ENCODE measurements around the gene LDLRAD4. TPM values are rescaled to one million over a fixed set of nuclear protein-coding genes. Genes with fewer than 3 reads are reported as not detected.

LDLRAD4 gene
- polyA plus RNA-seq, 1 of the 3 experiments (the other 2 are of a cell fraction): 0.16 TPM

DNA sequence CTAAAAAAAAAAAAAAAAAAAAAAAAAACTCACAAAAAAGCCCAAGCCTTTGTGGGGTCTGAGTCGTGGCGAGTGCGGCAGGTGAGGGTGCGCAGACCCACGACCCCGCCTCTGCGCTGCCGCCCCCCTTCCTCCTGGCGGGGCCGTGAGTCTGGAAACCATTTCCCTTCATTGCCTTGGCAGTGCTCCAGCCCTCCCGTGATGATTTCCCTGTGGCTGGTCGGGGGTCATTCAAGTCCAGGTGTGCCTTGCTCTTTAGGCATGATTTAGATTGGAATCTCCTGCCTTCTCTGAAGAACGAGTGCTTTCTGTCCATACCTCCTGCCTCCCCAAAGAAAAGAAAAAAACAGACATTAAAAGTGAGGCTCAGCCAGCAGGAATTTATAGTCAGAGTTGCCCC, 346.0 kb downstream of the LDLRAD4 start:
- POLR2A ChIA-PET: no interaction called here
- Histone ChIP-seq H3K4me2 (no peak overlapping the region), H3K36me3 (replicated peaks in 1 of 2; ENCODE audit: control insufficient read depth in 1 of 2, insufficient read depth in 2 of 2, low read length in 1 of 2) (no peaks in the 10 kb centered on the region), H3F3A (replicated peaks; ENCODE audit: insufficient read depth) (no peaks in the 10 kb centered on the region), H3K9ac (no peak overlapping the region), H3K27ac (ENCODE audit: low read depth in 2 of 2, low read length in 1 of 2) (peak overlapping the region in 1 of 2 experiments; percentile 40; a peak in 1 of 4 replicates), H3K27me3 (ENCODE audit: insufficient read depth) (no peaks in the 10 kb centered on the region), H2AFZ (ENCODE audit: low read depth) (no peak overlapping the region), H3K9me3 (no peaks in the 10 kb centered on the region), H3K4me3 (ENCODE audit: low read depth in 2 of 2, low read length in 1 of 2) (no peak overlapping the region), H3K9me2 (no peaks in the 10 kb centered on the region), H4K20me1 (ENCODE audit: insufficient read depth) (no peaks in the 10 kb centered on the region), H3K4me1 (ENCODE audit: control insufficient read depth in 1 of 2, insufficient read depth in 2 of 2, low read depth in 1 of 2, low read length in 1 of 2) (peaks cover 0 to 18% of the 10 kb centered on the region in 2 experiments; a peak in 1 of 4 replicates), H3K79me2 (ENCODE audit: insufficient read depth) (no peaks in the 10 kb centered on the region)
- TF ChIP-seq EP300 (IDR thresholded peaks at IDR 0.05; ENCODE audit: borderline replicate concordance in 1 of 2, low read depth in 1 of 2, low read length in 1 of 2) (no peak), GATA2 (CRISPR knock-in tag; IDR thresholded peaks at IDR 0.05) (0 out of 2 replicates have a peak, but pooled peaks have one; percentile 17)
- DNase-seq: peak; percentile 57
- CTCF ChIA-PET: no interaction called here
- 50% methylated on average over 12 of the region's 13 CpGs for WGBS (ENCODE audit: low lambda C conversion rate)

DNA sequence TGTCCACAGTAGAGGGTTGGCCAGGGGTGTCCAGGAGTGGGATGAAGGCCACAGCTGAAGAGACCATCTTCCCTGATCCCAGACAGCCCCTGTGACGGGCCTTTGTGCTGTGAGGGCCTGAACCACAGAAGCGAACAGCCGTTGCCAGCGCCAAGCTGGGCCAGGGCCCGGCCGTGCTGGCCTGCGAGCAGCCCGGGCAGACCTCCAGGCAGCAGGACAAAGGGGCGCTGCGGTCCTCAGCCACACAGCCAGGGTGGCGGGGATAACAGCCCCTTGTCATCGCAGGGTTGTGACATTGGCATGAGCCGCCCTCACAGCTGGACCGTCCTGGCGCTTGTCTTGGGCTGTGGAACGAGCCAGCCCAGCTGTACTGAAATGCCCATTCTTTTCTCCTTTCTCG, 346.7 kb downstream of the LDLRAD4 start:
- Histone ChIP-seq H3K4me2 (no peak overlapping the region), H2AFZ (ENCODE audit: low read depth) (no peak overlapping the region), H3F3A (replicated peaks; ENCODE audit: insufficient read depth) (no peaks in the 10 kb centered on the region), H3K4me1 (ENCODE audit: control insufficient read depth in 1 of 2, insufficient read depth in 2 of 2, low read depth in 1 of 2, low read length in 1 of 2) (peaks cover 0 to 21% of the 10 kb centered on the region in 2 experiments; a peak in 1 of 4 replicates), H3K9me2 (no peaks in the 10 kb centered on the region), H3K27me3 (ENCODE audit: insufficient read depth) (no peaks in the 10 kb centered on the region), H3K36me3 (replicated peaks in 1 of 2; ENCODE audit: control insufficient read depth in 1 of 2, insufficient read depth in 2 of 2, low read length in 1 of 2) (no peaks in the 10 kb centered on the region), H3K9ac (no peak overlapping the region), H3K27ac (ENCODE audit: low read depth in 2 of 2, low read length in 1 of 2) (no peak overlapping the region), H3K79me2 (ENCODE audit: insufficient read depth) (no peaks in the 10 kb centered on the region), H3K9me3 (no peaks in the 10 kb centered on the region), H4K20me1 (ENCODE audit: insufficient read depth) (no peaks in the 10 kb centered on the region), H3K4me3 (ENCODE audit: low read depth in 2 of 2, low read length in 1 of 2) (no peak overlapping the region)
- POLR2A ChIA-PET: no interaction called here
- DNase-seq: no peak
- CTCF ChIA-PET: interaction anchor here (0.7 to 1.5 kb wide), 3 partner anchors 64 to 452 kb away, joined by 3 to 4 read pairs (median 4); no protein-coding TSS in a partner anchor
- TF ChIP-seq EZH2phosphoT487 (IDR thresholded peaks at IDR 0.05; ENCODE audit: borderline replicate concordance, low read depth) (no peak), SIN3A (IDR thresholded peaks at IDR 0.05; ENCODE audit: borderline replicate concordance, low read depth, low read length) (no peak), TAF1 (IDR thresholded peaks at IDR 0.05; ENCODE audit: borderline replicate concordance, low read depth, low read length) (no peak), CHD2 (IDR thresholded peaks at IDR 0.05; ENCODE audit: low read length, partially characterized antibody) (no peak)
- TF ChIP-seq, protein P1, sequence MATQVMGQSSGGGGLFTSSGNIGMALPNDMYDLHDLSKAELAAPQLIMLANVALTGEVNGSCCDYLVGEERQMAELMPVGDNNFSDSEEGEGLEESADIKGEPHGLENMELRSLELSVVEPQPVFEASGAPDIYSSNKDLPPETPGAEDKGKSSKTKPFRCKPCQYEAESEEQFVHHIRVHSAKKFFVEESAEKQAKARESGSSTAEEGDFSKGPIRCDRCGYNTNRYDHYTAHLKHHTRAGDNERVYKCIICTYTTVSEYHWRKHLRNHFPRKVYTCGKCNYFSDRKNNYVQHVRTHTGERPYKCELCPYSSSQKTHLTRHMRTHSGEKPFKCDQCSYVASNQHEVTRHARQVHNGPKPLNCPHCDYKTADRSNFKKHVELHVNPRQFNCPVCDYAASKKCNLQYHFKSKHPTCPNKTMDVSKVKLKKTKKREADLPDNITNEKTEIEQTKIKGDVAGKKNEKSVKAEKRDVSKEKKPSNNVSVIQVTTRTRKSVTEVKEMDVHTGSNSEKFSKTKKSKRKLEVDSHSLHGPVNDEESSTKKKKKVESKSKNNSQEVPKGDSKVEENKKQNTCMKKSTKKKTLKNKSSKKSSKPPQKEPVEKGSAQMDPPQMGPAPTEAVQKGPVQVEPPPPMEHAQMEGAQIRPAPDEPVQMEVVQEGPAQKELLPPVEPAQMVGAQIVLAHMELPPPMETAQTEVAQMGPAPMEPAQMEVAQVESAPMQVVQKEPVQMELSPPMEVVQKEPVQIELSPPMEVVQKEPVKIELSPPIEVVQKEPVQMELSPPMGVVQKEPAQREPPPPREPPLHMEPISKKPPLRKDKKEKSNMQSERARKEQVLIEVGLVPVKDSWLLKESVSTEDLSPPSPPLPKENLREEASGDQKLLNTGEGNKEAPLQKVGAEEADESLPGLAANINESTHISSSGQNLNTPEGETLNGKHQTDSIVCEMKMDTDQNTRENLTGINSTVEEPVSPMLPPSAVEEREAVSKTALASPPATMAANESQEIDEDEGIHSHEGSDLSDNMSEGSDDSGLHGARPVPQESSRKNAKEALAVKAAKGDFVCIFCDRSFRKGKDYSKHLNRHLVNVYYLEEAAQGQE (IDR thresholded peaks at IDR 0.05; ENCODE audit: low read depth, low read length): no peak
- 47% methylated on average over 2 of the region's 17 CpGs for whole genome bisulfite sequencing (ENCODE audit: low lambda C conversion rate)

All from SK-N-SH (cell line).